Loucy (cell line): ENCODE results near the gene CYP2A6.
"Not testable (repeated sequence)": the region's sequence is repeated elsewhere in the genome, so short reads cannot be mapped to it uniquely, and the experiment has no call there.

ENCODE experiments used
- CTCF ChIP-seq: fragments of 200-600 bp; sonication (generic); conservative IDR thresholded peaks from 2 replicates; pipeline ENCODE4 v1.5.1; 2014; ENCODE audit warnings: mild to moderate bottlenecking, antibody characterized with exemption, low read length
- EZH2phosphoT487 ChIP-seq: fragments of 200-600 bp; IDR thresholded peaks from 2 replicates; pipeline ENCODE4 v1.6.1; 2018; ENCODE audit warnings: antibody characterized with exemption, mild to moderate bottlenecking, moderate library complexity, borderline replicate concordance

GRCh38 chr19:40825460-40826095 is 24.7 kb downstream of the CYP2A6 start:
- not testable (repeated sequence) for TF ChIP-seq CTCF, EZH2phosphoT487
